Measurements from ENCODE around the gene RPL23. TPM values are rescaled to one million over a fixed set of nuclear protein-coding genes. Genes with fewer than 3 reads are reported as not detected.

RPL23 gene
- total RNA-seq, 1 donor from 2014 or later: 1,802 TPM

DNA sequence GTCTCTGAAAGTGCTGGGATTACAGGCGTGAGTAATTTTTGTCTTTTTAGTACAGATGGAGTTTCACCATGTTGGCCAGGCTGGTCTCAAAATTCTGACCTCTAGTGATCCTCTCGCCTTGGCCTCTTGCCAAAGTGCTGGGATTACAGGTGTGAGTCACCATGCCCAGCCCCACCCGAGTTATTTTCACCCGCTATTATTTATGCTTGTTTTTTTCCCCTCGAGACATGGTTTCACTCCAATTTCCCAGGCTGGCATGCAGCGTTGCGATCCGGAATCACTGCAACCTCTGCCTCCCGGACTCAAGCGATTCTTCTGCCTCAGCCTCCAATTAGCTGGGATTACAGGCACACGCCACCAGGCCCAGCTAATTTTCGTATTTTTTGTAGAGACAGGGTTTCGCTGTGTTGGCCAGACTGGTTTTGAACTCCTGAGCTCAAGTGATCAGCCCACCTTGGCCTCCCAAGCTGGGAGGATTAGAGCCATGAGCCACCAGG is 9.2 kb downstream of the RPL23 start:
- Mint-ChIP-seq H3K4me3 (no peak overlapping the region), H3K27me3 (ENCODE audit: low read depth) (no peaks in the 10 kb centered on the region), H3K4me1 (no peaks in the 10 kb centered on the region), H3K36me3 (ENCODE audit: low read depth) (peaks cover 5% of the 10 kb centered on the region), H3K27ac (ENCODE audit: unreplicated experiment) (no peak overlapping the region), H3K9me3 (no peaks in the 10 kb centered on the region)
- TF ChIP-seq CTCF (conservative IDR thresholded peaks at IDR 0.05): no peak
- DNase-seq (ENCODE audit: low read depth, low spot score): no peak

DNA sequence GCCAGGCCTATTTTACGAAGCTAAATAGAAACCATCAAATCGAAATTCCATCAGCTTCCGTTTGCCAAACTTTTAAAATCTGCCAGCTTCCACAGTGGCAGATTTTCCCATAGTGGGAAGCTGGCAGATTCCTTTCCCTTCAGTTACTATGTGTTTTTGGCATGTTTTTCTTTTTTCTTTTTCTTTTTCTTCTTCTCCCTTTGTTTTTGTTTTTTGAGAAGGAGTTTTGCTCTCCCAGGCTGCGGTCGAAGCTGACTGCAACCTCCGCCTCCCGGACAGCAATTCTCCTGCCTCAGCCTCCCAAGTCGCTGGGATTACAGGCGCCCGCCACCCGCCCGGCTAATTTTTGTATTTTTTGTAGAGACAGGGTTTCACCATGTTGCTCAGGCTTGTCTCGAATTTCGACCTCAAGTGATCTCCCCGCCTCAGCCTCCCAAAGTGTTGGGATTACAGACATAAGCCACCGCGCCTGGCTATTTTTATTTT is 27.7 kb downstream of the RPL23 start:
- Mint-ChIP-seq H3K4me3 (peak overlapping the region; percentile 96), H3K4me1 (peaks cover 23% of the 10 kb centered on the region), H3K27ac (ENCODE audit: unreplicated experiment) (peak overlapping the region; percentile 100), H3K36me3 (ENCODE audit: low read depth) (no peaks in the 10 kb centered on the region), H3K27me3 (ENCODE audit: low read depth) (peaks cover 7% of the 10 kb centered on the region), H3K9me3 (no peaks in the 10 kb centered on the region)
- no peak for TF ChIP-seq CTCF (conservative IDR thresholded peaks at IDR 0.05)
- no peak for DNase-seq (ENCODE audit: low read depth, low spot score)

DNA sequence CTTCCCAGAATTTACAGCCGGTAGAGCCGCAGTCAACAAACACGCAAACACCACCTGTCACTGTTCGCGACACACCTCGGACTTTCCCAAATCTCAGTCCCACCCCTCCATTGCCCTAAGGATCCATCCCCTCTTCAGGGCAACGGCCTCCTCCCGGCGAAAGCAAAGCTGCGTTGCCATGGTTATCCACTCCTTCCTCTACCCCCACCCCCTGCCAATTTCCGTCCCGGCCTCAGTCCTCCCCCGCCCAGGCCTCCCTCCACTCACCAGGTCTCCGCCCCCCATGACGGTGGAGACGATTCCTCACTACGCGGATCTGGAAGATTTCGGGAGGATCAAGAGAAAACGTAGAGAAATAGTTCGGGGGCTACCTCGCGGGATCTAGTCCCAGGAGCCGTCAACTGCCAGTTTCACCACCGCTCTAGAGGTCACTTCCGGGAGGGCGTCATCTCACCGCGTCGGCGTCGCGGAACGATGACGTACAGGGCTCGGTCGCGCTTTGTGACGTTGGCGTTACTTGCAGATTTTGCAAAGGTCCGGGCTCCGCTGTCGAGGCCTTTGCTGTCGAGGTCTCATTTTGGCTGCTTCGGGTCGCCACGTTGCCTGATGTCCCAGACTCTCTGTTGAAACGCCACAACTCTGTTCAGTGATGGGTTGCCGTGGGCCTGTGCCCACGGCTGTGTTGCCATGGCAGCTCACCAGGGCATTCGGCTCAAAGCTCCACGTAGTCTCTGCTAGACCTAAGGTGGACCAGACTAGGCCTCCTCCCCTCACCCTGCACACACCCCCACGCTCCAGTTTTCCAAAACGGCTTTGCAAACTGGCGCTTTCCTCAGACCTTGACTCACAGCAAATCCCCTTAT is 28.4 kb downstream of the RPL23 start, which contains the start of gene CWC25:
Gene CWC25 (minus strand): TSS at position 423 of the 863 bp plus-strand sequence. CDS start 138 bp downstream, at position 285.
- H3K9me3 Mint-ChIP-seq: no peaks in the 10 kb centered on the region
- peak within 1 kb of the TSS; percentile 100 for H3K27ac Mint-ChIP-seq (ENCODE audit: unreplicated experiment)
- H3K4me3 Mint-ChIP-seq: peak within 1 kb of the TSS; percentile 96
- TF ChIP-seq CTCF (conservative IDR thresholded peaks at IDR 0.05): no peak
- peak; percentile 98 for DNase-seq (ENCODE audit: low read depth, low spot score)
- H3K27me3 Mint-ChIP-seq (ENCODE audit: low read depth): peaks cover 4% of the 10 kb centered on the region
- peaks cover 3% of the 10 kb centered on the region for H3K36me3 Mint-ChIP-seq (ENCODE audit: low read depth)
- peaks cover 23% of the 10 kb centered on the region for H3K4me1 Mint-ChIP-seq

GRCh38 chr17:38815576-38816193 is 37.8 kb downstream of the RPL23 start:
- no peak overlapping the region for H3K4me3 Mint-ChIP-seq
- peak; percentile 39 for TF ChIP-seq CTCF (conservative IDR thresholded peaks at IDR 0.05)
- H3K9me3 Mint-ChIP-seq: no peaks in the 10 kb centered on the region
- no peak for DNase-seq (ENCODE audit: low read depth, low spot score)
- no peaks in the 10 kb centered on the region for H3K4me1 Mint-ChIP-seq
- H3K36me3 Mint-ChIP-seq (ENCODE audit: low read depth): peaks cover 10% of the 10 kb centered on the region
- no peak overlapping the region for H3K27ac Mint-ChIP-seq (ENCODE audit: unreplicated experiment)
- no peaks in the 10 kb centered on the region for H3K27me3 Mint-ChIP-seq (ENCODE audit: low read depth)

DNA sequence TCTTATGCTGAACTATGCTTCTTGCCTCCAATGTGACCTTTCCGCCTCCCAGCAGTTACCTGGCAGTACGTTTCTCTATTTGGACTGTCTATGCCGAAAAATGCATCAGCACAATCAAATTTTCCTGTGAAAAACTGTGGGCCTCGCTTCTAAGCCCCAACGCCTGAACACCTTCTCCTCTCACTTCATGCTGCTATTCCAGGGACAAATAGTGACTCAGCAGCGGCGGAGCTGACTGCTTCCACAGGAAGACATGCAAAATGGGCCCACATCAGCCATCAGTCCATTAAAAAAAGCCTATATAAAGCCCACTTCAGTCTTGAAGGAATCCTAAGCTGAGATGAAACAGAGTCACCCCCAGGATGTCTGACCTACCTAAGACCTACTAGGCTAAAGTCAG is 43.7 kb downstream of the RPL23 start:
- Mint-ChIP-seq H3K36me3 (ENCODE audit: low read depth) (peaks cover 11% of the 10 kb centered on the region), H3K4me1 (no peaks in the 10 kb centered on the region), H3K27me3 (ENCODE audit: low read depth) (no peaks in the 10 kb centered on the region), H3K4me3 (no peak overlapping the region), H3K27ac (ENCODE audit: unreplicated experiment) (no peak overlapping the region), H3K9me3 (no peaks in the 10 kb centered on the region)
- DNase-seq (ENCODE audit: low read depth, low spot score): no peak
- no peak for TF ChIP-seq CTCF (conservative IDR thresholded peaks at IDR 0.05)
